Iris pigment epithelial cell (primary cell): Measurements from ENCODE around the gene VCP.
A peak's percentile ranks its signal among the peaks of the same experiment; 100 is the strongest.
"Not testable (repeated sequence)": the region's sequence is repeated elsewhere in the genome, so short reads cannot be mapped to it uniquely, and the experiment has no call there.

Source experiments
- DNase-seq: peaks from one replicate; pipeline ENCODE4 v3.0.0-alpha.2; 2011; ENCODE audit warnings: low read depth

VCP gene

DNA sequence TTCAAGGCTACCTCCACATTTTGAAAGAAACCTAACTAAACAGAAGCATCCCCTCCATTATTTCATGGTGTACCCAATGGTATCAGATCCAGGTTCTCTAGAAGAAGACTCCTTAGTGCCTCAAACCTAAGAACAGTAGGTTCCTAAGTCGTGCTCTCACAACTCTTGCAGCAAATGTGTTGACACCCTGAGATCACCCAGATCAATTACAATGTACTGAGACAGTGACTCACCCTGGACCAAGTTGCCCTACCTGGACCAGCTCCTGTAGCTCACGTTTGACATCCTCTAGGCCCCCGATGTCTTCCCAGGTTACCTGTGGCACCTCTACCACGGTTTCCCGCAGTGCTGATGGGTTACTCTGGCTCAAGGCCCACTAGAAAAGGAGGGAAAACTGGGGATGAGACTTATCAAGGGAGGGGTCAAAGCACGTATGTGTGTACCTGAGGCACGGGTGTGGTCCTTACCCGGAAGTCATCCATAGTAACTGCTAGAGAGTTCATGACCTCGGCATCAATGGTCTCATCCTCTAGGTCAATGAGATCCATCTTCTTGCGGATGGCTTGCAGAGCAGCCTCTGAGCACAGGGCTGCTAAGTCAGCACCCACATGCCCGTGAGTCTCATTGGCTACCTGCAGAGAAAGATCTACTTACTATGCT lies 11.7 kb downstream of the VCP start:
- no peak for DNase-seq

DNA sequence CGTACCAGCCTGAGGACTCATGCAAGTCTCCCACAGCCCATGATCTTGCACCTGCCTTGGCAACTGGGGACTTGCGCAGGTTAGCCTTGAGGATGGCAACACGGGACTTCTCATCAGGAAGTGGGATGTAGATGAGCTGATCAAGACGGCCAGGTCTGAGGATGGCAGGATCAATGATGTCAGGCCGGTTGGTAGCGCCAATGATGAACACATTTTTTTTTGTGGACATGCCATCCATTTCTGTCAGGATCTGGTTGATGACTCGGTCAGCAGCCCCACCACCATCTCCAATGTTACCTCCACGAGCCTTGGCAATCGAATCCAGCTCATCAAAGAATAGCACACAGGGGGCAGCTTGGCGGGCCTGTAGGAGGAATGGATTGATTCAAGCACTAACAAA lies 13.0 kb downstream of the VCP start:
- DNase-seq: no peak

- DNase-seq: no peak
Measured at GRCh38 chr9:35057271-35057620, 15.2 kb downstream of the VCP start.

DNA sequence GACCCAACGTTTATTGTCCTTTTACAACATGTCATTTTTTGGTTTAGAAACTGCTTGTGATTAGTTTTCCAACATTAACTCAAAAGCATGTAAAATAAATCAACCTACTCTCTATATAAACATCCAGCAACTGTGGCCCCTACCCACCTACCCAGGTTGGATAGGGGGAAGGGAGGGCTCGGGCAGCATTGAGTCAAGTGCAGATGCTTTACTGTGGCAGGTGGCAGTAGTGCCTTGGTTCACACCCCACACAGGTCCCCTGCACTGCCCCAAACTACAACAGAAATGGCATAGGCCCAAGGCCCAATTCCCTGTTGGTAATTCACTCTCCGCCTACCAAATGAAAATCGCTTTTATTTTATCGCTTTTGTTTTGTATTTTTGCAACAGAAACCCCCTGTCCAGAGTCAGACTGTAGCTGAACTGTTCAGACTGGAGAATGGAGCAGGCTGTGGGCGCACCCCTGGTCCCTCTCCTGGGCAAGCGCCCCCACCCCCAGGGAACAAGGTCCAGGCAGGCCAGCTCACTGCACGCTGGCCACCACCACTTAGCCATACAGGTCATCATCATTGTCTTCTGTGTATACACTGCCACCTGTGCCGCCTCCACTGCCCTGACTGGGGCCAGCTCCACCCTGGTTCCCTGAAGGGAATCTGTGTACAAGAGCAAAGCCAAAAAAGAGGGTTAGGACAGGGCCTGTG lies 15.7 kb downstream of the VCP start:
- no peak for DNase-seq

DNA sequence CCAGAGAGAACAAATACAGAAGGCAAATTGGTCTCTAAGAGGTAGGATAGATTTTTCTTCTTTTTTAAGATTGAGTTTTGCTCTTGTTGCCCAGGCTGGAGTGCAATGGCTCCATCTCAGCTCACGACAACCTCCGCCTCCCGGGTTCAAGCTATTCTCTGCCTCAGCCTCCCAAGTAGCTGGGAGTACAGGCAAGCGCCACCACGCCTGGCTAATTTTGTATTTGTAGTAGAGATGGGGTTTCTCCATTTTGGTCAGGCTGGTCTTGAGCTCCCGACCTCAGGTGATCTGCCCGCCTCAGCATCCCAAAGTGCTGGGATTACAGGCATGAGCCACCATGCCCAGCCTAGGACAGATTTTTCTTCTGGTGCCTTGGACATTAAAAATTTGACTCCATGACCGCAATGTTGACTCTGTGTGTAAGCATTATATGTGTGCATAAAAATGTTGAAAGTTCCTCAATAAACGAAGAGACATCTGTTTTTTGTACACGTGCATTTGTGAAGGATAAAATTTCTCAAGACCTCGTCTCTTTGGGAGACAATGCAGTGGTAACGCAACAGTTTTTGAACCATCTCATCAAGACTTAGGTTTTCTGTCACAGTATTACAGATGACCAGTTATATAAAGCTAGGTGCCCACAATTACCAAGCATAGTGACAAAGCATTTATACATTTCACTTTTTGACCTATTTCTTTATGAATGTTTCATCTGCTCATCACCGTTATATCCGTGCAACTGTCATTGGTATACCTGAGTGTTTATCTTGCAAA lies 17.4 kb downstream of the VCP start:
- no peak for DNase-seq

DNA sequence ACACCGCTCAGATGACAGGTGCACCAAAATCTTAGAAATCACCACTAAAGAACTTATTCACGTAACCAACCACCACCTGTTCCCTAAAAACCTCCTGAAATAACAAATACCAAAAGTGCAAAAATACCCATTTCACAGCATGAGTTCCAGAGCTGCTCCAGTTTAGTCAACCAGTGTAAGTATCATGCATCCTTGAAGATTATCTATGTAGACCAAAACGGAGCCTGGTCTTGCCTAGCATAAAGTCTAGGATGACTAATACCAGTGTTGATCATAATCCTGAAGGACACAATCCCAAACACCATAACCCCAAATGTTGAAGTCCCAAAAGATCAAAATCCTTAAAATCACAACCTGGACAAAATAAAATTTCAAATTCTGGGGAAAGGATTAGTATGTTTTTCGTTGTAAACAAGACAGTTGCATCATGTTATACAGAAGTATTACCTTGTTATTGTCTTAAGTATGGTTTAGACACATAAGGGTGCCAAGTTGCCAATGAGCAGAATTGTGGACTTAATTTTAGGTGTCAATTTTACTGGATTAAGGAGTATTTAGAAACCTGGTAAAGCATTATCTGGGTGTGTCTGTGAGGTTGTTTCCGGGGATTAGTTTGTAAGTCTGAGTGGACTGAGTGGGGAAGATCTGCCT lies 18.1 kb downstream of the VCP start:
- DNase-seq: no peak

- DNase-seq: peak; percentile 55
Measured at GRCh38 chr9:35051069-35051967, 21.1 kb downstream of the VCP start.

DNA sequence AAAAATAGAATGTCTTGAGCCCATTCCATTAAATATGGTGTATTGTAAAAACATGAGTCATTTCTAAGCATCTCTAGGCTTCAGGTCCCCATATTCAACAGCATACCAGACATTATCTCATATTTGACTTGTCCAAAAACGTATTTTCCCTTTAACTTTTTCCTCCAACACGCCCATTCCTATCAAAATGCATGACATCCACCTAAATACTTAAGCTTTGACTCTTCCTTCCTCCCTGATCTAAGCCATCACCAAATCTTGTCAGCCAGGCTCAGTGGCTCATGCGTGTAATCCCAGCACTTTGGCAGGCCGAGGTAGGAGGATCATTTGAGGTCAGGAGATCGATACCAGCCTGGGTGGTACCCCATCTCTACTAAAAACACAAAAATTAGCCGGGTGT lies 23.9 kb downstream of the VCP start:
- DNase-seq: no peak

GRCh38 chr9:35044071-35044470 lies 28.4 kb downstream of the VCP start:
- no peak for DNase-seq

- no peak for DNase-seq
Measured at GRCh38 chr9:35042891-35043545, 29.4 kb downstream of the VCP start.

GRCh38 chr9:35042081-35042604 lies 30.3 kb downstream of the VCP start:
- peak; percentile 47 for DNase-seq

GRCh38 chr9:35035851-35036701 lies 36.3 kb downstream of the VCP start:
- DNase-seq: peak; percentile 80

GRCh38 chr9:35033101-35033500 lies 39.3 kb downstream of the VCP start:
- no peak for DNase-seq

DNA sequence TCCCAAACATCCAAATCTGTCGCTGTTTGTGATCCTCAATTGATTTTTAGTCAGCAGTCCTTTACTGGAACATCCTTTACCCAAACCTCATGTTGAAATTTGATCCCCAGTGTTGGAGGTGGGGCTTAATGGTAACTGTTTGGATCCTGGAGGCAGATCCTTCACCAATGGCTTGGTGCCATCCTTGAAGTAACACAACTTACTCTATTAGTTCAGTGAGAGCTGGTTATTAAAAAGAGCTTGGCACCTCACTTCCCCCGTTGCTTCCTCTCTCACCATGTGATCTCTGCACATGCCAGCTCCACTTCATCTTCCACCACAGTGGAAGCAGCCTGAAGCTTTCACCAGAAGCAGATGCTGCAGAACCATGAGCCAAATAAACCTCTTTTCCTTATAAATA lies 42.6 kb downstream of the VCP start:
- DNase-seq: peak; percentile 32

GRCh38 chr9:35029241-35029640 lies 43.2 kb downstream of the VCP start:
- no peak for DNase-seq

DNA sequence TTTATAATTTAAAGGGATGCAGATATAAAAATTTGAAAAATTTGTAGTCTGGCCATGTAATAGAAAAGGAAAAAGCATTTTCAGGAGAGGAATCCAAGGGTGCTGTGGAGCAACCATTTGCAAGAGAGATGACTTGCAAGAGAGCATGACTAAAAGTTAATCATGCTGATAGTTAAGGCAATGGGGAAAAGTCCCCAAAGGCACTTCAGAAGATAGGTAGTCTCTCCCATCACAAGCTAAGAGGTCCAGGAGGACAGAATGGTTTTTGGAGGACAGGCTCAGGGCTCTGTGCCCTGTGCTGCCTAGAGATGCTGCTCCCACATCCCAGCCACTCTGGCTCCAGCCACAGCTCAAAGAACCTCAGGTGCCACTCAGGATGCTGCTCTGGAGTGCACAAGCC lies 44.1 kb downstream of the VCP start:
- no peak for DNase-seq

DNA sequence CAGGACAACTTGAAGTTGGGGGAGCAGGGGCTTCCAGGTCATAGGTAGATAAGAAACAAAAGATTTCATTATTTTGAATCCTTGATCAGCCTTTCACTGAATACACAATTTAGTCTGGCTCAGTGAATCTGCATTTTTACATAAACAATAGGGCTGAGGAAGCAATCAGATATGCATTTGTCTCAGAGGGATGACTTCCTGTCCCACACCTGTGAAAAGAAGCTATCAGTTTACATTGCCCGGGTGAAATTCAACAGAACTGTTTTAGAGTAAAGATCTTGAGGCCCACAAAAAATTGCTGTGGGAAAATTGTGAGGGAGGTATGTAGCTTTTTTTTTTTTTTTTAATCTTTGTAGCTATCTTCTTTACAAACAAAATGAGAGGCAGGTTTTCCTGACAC lies 44.6 kb downstream of the VCP start:
- DNase-seq: no peak

DNA sequence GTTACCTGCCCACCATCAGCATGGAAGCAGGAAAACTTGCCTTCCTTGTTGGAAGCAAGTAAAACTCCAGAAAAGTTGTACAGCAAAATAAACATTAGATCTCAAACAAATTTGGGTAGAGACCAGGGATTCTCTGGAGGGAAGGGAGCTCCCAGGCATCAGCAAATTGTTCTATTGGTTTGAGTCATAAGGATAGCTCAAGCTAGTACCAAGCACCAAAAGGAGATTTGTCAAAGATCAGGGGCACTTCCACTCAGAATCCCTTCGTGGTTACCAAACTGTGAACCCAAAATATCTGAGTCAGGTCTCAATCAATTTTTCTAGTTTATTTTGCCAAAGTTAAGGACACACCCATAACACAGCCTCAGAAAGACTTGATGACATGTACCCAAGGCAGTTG lies 45.1 kb downstream of the VCP start:
- no peak for DNase-seq

DNA sequence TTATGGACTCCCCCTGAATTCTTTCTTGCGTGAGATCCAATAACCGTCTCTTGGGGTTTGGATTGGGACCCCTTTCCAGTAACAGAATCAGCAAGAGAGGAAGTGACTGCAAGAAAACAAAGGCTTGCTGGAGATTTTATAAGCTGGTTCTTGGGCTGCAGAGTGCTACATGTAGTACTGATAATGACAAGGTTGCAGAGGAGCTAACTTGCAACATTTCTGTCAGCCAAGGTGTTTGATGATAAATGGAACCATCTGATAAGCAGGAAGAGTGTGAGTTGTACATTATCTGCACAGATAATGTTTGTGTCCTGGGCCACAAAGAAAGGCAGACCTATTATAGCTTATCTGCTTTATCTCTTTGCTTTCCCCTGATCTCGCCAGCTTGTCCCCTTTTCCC lies 45.8 kb downstream of the VCP start:
- no peak for DNase-seq

- DNase-seq: not testable (repeated sequence)
Measured at GRCh38 chr9:35023443-35023842, 49.0 kb downstream of the VCP start.
